Measurements from ENCODE around the gene MRPL37.

The MRPL37 gene

DNA sequence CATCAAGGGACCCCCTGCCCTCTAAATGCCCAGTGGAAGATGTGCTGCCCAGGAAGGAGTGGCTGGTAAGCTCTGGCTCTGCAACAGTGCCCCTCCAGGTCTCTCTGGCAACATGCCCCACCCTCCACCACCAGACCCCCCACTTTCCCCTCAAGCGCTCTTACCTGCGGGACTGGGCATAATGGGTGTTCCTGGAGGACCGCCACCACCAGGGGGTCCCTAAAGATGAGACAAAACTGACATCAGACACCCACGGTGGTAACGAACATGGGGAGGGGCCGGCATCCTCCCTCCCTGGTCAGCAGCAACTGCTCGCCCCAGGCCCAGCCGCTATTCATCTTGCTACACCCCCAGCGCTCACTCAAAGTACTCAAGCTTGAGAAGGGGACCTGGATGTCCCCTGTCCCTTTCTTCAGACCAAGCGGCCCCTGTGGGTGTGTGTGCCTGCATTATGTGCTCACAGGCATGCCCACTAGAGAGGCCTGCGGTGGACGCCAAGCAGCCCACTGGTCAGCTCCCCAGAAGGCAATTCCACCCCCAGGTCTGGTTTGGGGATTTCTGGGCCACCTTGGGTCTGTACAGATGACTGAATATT lies 40.9 kb downstream of the MRPL37 start:
- DNase-seq (ENCODE audit: low read depth in 2 of 2) = no peak

DNA sequence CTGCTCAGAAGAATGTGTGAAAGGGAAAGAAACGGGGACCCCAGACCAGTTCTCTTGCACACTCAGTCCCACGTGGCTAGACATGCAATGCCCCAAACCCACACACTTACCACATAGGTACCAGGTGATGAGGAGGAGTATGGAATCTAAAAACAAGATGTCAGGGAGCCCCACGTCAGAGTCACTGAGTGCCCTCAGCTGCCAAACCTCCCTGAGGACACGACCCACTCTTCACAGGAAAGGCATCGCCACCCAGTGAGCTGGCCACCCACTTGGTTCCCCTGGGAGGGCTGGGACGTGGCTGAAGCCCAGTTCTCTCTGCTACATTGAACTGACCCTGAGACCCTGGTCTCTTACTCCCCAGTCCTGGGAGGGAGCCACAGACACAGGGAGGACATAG lies 41.4 kb downstream of the MRPL37 start:
- no peak for DNase-seq (ENCODE audit: low read depth in 2 of 2)

DNA sequence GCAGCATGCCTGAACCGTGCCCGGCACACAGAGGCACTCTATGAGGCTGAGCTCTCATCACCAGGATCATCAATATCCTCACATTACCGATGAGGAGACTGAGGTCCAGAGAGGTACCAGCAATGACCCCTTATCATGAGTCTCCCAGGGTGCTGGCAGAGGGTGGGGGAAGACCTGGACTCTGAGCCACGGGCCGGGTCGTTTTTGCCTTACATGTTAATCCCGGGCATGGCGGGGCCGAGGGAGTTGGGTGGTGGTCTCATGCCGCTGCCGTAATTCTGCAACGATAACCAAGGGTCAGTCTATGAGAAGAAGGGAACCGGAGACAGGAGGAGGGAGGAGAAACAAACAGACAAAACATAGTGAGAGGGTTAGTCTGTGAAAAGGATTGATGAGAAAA lies 43.1 kb downstream of the MRPL37 start:
- no peak for DNase-seq (ENCODE audit: low read depth in 2 of 2)

DNA sequence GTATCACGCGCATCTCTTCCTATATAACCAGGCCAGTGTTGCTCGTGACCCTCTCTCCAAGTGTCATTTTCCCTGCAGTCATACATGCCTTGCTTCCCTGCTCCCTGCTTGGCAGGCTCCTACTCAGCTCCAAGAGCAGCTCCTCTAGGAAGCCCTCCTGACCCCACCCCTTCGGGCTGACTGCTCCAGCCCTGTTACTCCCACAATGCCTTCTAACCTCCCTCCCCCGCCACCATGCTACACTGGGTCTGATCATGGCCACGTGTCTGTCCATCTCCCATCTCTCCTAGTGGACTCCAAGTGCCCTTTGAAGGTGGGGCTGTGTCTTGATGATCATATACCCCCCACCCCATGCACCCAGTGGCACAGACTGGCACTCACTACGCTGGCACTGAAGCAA lies 44.7 kb downstream of the MRPL37 start:
- no peak for DNase-seq (ENCODE audit: low read depth in 2 of 2)

DNA sequence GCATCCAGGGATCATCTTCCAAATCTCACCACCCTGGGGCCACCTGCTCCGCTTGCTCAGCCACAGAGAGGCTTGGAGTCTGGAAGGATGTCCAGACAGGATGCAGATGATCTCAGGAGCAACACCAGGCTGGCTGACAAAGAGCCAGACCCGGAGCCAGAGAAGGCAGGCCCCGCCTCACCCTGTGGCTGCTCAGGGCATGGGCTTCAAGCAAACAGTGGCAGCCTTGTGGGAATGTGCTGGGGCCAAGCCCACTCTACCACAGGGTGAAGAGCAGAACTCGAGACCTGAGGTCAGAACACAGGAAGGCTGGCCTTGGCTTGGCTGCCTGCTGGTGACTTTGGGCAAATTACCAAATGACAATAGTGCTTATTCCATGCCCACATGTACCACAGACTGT lies 45.5 kb downstream of the MRPL37 start:
- no peak for DNase-seq (ENCODE audit: low read depth in 2 of 2)

DNA sequence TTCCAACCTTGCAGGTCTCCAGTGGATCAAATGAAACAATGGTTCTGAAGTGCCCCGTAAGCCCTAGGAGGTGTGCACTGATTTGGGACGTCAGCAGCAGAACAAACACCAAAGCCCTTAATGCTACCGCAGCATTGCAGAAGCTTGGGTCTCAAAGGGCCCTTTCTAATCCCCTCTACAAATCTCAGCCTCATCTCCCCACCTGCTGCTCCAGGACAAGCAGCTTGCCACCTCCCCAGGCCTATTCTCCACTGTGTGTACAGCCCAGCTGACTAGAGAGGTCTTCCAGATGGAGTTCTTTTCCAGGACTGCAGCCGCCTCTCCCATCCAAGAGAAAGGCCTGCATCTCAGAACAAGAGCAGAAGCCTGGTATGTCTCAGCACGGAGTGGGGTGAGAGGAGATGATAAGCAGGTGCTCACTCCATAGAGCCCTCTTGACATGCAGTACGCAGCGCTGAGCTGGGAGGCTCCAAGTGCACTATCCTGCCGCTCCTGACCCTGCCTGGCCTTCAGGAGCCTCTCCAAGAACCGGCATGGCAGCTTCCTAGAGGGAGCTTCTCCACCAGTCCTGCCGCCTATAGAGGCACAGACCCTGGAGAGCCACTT lies 46.3 kb downstream of the MRPL37 start:
- no peak for DNase-seq (ENCODE audit: low read depth in 2 of 2)

DNA sequence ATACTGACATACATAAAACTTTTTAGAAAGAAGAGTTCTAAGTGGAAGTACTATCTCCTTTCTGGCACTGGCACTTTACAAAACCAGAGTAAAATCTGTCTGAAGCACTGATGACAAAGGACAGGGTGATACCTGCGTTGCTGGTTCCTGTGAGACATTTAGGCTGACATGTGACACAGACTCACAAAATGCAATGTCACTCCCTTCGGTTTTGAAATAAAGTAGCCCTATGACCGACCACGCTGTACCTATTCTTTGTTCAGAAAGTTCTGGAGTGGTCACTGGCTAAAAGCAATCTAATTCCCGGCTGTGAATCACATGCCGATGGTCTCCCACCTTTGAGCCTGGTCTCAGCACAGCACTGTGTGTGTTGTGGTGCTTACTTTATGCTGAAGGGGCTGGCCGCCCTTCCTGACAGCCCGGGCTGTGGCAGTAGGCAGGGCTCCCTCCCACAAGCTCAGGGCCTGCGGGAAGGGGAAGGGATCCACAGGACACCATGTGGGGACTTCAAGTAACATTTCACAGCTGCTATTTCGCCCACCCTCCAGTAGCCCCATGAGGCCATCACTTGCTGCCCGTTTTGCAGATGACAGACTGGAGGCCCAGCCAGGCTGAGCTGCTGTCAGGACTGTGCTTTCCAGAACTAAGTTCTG lies 48.0 kb downstream of the MRPL37 start:
- DNase-seq (ENCODE audit: low read depth in 2 of 2) = no peak

DNA sequence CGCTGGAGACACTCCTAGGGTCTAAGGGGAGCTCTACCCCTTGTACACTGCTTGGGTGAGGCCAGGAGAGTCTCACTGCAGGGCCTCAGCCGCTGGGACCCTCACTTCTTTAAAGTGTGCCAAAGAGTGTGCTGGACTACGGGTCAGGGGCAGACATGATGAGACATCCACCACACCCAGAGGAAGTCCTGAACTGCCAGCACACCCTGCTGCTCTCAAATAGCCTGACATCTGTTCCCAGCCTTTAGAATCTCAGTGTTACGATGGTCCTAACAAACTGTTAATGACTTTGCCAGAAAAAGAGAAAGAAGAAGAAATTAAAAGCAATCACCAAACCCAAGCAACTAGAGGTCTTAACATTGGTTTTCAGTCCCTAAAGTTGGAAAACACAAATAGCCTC lies 49.0 kb downstream of the MRPL37 start:
- no peak for DNase-seq (ENCODE audit: low read depth in 2 of 2)

DNA sequence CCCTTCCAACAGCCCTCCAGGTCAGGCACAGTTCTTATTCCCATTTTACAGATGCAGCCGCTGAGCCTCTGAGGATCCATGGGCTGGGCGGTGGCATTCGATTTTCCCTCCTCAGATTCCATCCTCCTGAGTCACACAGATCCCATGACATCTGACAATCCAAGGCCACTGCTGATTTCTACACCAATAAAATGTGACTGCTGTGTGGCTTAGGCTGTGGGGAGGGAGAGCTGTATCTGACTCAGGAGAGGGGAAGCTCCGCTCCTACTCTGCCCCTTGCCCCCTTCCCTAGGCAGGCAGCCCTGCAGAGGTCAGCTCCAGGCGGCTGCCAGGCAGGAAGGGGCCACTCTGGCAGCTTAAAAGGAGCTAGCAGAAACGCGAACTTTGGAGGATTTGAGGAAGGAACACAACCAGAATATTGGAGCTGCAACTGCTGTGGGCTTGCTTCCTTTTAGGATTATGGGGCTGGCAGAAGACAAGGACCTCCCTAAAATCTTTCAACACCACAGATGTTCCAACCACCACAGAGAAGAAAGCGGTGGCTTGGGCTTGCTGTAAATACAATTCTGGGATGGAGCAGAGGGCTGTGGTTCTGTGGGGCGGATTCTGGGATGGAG lies 50.0 kb downstream of the MRPL37 start:
- DNase-seq (ENCODE audit: low read depth in 2 of 2) = no peak

DNA sequence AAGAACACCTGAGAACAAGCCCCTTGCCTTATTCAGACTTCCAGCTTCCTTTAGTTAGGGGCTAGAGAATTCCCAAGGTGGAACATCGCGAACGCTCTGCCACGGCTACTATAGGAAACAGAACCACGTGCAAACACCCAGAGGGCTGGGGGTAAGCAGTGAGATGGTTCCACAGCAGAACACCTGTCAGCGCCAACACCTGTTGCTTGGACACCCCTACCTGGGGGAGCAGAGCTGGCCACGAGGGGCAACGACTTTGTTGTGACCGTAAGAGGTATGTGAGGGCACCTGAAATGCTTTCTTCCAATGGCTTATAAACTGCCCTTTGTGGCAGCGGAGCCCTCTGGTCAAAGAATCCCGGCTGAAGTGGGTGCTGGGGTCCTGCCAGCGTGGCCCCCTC lies 50.7 kb downstream of the MRPL37 start:
- DNase-seq (ENCODE audit: low read depth in 2 of 2) = no peak

DNA sequence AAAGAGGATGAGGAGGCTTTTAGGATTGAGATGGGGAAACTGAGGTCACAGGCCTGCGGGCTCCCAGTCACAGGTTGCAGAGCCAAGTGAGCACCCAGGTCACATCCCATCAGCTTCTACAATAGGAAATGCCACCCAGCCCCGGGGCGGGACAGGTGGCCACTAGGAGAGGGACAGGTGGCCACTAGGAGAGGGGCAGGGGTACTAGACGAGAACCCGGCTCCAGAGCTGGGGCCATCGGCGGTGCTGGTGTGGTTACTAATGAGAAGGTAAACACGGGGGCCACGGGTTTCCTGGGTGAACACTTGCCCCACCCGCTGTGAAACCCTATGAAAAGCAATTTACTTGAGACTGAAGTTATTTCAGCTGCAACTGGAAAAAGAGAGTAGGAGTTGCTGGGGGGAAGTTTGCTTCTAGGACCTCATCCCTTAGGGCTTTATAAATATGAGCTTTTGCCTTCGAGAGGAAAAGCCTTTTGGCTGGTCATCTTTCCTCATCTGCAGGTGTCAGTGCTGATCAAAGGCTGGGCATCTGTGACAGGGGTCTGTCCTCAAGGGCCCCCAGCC lies 52.5 kb downstream of the MRPL37 start:
- no peak for DNase-seq (ENCODE audit: low read depth in 2 of 2)

DNA sequence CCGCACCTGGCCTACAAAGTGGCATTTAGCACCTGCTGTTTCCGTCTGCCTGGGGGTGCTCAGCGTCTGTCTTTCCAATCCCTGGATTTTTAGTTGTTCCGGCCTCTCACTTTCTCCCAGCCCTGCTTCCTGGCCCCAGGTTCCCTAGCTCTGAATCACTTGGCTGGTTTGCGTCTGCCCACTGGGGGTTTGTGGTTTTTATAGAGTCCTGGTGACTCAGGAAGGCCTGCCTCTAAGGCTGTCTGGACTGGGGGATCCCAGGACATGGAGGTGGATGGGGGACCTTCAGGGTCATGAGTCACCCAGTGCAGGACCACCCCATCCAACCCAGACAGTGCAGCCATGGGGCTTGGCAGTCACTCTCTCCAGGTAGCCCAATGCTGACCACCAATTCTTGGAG lies 53.5 kb downstream of the MRPL37 start:
- DNase-seq (ENCODE audit: low read depth in 2 of 2) = no peak

DNA sequence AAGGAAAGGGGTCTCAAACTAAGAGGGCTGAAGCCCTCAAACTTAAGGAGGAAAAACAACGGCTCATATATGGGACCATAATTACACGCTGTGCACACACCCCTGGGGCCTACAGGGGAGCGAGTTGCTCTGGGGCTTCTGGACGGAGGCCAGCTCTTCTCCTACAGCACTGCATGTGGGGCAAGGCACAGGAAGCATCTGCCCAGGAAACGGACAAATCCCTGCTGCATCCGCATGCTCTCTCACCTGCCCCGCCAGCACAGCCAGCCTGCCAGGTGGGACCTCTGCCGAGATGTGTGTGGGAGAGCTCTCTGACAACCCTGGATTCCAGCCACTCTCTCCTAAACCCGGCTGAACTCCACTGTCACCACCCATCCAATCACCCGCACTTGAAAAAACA lies 54.1 kb downstream of the MRPL37 start:
- DNase-seq (ENCODE audit: low read depth in 2 of 2) = no peak

DNA sequence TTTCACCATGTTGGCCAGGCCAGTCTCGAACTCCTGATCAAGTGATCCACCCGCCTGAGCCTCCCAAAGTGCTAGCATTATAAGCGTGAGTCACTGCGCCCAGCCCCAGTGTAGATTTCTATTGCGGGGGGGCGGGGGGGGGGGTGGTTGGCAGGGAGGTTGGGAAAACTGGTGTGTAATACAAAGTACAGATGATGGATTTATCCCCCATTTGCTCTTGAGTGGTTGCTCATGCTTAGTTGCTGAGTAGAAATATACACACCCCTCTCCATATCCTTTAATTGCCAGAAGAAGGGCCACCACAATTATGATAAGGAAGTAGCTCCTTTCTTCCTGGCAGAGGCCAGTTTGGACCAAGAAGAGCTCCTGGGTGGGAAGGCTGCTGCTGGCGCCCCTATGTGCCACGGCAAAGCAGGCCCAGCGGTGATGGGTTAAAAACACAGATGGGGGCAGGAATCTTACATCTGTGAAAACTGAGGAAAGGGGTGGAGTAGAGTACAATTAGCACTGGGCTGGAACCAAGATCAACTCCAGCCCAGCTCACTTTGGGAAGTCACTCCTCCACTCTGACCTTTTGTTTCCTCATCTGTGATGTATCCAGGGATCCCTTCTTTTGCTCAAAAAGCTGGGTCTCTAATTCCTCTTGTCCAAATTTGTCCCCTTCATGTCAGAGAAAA lies 55.2 kb downstream of the MRPL37 start:
- no peak for DNase-seq (ENCODE audit: low read depth in 2 of 2)

DNA sequence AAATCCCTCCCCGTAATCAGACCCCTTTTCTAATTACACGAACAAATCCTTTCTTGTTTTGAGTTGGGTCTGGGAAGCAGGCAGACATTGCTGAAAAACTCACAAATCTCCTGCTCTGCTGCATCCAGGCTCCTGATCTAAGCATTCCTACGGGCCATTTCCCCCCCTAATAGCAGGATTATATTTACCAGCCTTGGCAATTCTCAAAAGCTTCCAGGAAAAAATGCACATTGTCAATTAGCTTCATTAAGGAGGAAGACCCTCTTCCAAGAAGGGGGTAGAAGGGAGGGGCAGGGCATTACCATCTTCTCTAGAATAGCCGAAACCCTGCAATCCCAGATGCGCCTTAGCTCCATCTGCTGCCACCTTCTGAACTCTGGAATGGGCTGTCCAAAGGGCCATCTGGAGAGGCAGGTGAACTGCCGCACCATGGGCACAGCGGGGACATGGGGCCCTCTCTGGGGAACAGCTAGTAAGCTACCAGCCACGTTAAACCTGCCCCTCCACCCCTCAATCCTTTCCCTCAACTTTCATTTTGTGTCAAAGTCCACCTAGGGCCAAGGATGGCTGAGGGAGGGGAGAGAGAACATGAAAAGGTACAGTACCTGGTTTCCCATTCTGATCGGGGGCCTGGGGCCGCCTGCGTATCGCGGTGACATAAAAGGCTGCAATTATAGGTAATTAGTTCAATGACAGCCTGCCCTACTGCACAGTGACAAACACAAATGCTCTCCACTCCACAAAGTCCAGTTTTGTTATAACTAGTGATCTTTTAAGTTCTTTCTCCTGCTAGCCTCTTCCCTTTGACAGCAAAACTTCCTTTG lies 56.8 kb downstream of the MRPL37 start:
- no peak for DNase-seq (ENCODE audit: low read depth in 2 of 2)

DNA sequence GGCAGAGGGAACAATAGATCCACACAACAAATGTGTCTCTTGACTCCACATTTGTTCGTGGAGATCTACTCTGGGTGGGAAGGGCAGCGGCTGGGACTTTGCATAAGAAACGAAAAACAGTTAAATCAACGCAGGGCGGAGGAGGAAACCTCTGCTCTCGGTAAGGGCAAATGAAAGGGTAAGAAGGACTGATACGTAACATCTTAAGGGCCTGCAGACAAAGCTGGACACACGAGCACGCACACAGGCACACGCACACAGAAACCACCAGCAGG lies 57.3 kb downstream of the MRPL37 start:
- no peak for DNase-seq (ENCODE audit: low read depth in 2 of 2)

DNA sequence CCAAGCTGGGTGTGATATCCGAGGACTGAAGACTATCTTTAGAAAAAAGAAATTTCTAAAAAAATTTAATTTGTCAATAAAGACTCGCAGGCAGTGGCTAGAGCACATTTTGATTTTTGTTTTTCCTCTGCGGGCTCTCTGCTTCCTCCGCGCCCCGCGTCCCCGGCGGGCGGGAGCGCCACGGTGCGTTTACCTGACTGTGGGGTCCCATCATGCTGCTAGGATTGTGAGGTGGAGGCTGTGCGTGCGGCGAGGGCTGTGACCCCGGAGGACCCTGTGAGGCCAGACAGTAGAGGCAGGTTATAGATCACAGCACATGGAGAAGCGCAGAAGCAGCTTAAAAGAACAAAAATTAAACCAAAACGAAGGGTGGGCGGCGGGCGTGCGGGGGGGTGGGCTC lies 57.9 kb downstream of the MRPL37 start:
- no peak for DNase-seq (ENCODE audit: low read depth in 2 of 2)

DNA sequence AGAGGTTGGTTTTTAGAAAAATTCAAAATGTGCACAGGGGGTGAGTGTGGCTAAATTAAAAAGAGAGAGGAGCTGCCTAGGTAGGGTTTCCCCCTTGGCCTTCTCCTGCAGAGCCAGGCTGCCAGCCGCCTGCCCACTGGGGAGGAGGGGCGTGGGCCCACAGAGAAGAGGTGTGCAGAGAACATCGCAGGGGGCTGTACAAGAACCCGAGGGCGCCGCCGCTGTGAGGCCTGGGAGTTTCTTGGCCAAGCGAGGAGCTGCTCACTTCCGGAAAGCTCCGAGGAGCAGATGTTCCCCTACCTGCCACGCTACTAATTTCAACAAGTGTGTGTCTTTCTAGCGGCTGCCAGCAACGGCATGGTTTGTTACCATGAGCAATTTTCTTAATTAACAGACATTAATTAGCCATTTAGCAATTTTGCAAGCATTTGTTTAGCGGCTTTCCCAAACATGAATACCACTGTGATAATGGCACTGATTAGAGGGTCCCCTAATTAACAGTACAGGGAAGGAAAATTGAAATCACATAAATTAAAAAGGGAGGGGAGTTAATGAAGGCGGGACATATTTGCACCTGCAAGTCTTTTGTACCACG lies 59.7 kb downstream of the MRPL37 start:
- DNase-seq (ENCODE audit: low read depth in 2 of 2) = no peak

DNA sequence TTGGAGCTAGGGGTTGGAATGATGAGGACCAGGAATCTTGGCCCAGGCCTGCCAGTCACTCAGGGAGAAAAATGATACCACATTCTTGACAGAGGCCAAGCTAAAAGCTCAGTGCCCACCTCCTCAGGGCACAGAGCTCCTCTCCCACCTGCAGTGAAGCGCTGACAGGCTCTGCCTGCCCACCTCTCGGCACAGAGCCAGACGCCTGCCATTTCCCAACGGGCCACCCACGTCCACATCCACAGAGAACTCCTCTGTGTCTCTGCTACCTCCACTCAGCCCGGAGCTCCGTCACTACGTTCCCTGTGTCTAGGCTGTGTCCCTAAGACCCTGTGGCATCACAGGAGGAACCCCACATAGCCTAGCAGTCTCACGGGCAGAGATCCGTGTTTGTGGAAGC lies 60.8 kb downstream of the MRPL37 start:
- no peak for DNase-seq (ENCODE audit: low read depth in 2 of 2)

DNA sequence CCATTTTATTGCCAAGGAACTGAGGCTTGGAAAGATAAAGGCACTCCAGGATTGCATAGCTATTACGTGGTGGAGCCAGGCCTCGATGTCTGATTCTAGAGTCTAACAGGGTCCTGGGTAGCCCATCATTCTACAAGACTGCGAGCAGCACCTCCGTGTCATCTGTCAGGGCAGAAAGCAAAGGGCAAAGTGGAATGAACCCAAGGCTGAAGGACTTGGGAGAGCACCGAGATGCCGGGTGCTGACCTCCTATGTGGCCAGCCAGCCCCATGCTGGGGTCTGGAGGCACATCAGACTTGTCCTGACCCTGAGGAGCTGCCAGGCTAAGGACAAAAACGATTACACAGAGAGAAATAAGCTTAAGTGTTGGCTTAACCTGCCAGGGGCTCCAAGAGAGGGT lies 62.3 kb downstream of the MRPL37 start:
- DNase-seq (ENCODE audit: low read depth in 2 of 2) = no peak

DNA sequence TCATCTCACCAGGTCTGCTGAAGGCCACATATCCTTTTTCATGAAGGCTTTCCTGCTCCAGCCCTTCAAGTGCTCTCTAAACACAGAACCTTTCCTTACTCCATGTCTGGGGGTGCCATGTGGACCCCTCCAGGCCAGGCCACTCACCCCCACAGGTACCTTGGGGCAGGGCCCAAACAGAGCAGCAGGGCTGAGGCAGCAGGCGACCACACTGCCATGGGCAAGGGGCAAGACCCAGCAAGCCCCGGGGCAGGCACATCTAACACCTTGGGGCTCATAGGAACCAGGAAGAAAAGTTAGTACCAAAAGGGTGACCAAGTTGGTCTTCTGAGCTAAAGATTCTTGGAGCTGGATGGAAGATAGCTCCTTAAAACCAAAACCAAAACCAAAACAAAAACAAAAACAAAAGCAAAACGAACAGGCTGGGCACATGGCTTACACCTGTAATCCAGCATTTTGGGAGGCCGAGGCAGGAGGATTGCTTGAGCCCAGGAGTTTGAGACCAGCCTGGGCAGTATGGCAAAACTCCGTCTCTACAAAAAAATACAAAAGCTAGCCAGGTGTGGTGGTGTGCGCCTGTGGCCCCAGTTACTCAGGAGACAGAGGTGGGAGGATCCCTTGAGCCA lies 63.7 kb downstream of the MRPL37 start:
- DNase-seq (ENCODE audit: low read depth in 2 of 2) = no peak
